CD4-positive, alpha-beta T cell treated with Interleukin-17A for 4 hours (primary cell): Measurements from ENCODE around the gene HOXC9.

Experiments used
- DNase-seq: peaks from one replicate; pipeline ENCODE4 v3.0.0-alpha.2; 2020; ENCODE audit warnings: mixed read lengths

HOXC9 gene

GRCh38 chr12:54000116-54001114 is at the start of gene HOXC9:
Gene HOXC9 (plus strand): TSS chr12:54000161. CDS start chr12:54000189, 28 bp downstream.
- DNase-seq = no peak

GRCh38 chr12:53950437-53950773 is 49.6 kb upstream of the HOXC9 start:
- no peak for DNase-seq

GRCh38 chr12:53950789-53951576 is 49.0 kb upstream of the HOXC9 start:
- DNase-seq = no peak

DNA sequence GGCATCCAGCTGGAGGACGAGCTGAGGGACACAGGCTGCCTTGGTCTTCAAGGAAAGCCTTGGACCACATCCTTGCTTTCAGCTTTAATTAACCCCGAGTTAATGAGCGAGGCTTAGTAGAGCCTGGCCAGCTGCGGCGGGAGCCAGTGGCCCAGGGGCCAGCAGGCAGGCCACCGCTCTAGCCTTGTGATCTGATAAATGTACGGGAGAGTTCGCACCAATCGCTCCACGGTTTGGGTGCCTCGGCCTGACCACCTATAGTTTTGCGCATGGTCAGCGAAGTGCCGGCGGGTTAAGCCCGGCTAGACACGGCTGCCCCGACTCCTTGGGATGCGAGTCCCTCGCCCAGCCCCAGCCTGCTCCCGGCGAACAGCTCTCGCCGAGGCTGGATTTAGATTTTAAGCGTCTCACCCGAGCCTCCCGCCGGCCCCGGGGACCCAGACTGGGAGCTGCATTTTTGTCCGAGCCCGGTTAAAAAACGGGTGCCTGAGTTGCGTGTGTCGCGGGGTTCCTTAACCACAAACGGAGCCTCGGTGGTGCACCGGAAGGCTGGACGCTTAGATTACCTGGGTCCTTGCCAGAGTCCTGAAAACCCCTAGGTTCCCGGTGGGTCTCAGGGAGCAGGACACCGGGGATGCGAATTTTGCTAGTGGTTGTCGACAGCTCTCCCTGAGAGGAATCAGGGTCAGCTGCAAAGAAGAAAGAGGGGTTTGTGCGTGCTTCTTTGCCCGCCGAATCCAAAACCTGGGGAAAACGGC is 48.2 kb upstream of the HOXC9 start:
- no peak for DNase-seq

- DNase-seq = no peak
Measured at GRCh38 chr12:53952335-53952694, 47.6 kb upstream of the HOXC9 start.

DNA sequence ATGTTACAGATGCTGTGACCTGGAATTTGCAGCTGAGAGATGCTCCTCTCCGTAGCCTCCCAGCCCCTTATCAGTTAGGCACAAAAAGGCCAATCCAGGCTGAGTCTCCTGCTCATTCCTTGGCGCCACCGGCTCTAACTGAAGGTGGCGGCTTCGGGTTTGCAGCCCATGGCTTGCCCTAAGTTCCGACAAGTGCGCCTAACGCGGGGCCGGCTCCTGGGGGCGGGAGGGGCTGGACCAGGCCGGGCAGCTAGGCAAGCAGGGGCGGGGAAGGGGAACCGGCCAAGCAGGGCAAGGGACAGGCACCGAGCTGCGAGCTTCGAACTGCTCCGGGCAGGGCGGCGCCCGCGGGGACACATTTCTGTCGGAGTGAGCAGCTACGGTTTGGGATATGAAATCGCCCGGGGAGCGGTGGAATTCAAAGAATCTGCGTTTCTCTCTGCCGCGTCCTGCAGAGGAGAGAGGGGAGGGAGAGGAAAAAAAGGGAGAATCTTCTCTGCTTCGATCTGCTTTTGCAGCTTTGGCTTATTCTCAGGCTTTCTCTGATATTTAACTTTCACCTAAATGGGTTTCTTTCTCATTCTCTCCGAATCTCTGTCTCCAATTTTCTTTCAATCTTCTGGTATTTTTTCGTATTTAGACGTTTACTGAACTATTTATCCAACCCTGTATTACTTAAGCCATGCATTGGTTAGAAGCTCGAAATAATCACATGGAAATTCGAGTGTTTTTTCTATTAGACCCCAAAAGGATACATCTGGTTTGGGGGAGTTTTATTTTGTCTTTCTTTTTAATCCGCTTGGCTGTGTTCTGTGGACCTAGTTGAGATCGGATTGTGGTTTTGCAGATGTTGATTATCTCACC is 46.9 kb upstream of the HOXC9 start:
- no peak for DNase-seq

- DNase-seq = no peak
Measured at GRCh38 chr12:53953831-53954693, 45.9 kb upstream of the HOXC9 start.

GRCh38 chr12:53954694-53955035 is 45.3 kb upstream of the HOXC9 start, which contains the start of gene HOXC12:
Gene HOXC12 (plus strand): TSS chr12:53954903. CDS start chr12:53954930, 27 bp downstream.
- DNase-seq = no peak

GRCh38 chr12:53955036-53955775 is 44.8 kb upstream of the HOXC9 start:
- DNase-seq = no peak

DNA sequence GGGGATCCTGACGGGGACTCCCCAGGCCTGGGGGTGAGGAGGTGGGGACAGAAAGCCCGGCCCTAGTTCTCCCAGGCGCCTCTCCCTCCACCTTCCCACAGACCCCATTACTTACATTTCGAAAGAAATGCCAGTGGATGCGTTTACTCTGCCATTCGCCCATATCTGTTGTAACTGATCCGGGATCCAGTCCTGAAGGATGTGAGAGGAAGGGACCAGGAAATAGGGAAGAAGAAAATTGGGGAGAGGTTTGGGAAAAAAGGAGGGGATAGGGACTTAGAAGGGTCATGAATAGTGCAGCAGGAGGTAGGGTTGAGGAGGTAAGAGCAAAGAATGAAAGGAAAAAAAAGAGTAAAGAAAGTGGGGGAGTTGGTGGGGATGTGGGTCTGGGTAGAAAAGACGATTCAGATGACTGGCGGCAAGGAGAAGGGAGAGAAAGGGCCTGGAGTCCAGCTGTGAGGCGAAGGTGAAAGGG is 44.1 kb upstream of the HOXC9 start:
- no peak for DNase-seq

GRCh38 chr12:53956251-53956887 is 43.6 kb upstream of the HOXC9 start:
- DNase-seq = no peak

- no peak for DNase-seq
Measured at GRCh38 chr12:53956914-53957536, 42.9 kb upstream of the HOXC9 start.

- no peak for DNase-seq
Measured at GRCh38 chr12:53958128-53958527, 41.8 kb upstream of the HOXC9 start.

DNA sequence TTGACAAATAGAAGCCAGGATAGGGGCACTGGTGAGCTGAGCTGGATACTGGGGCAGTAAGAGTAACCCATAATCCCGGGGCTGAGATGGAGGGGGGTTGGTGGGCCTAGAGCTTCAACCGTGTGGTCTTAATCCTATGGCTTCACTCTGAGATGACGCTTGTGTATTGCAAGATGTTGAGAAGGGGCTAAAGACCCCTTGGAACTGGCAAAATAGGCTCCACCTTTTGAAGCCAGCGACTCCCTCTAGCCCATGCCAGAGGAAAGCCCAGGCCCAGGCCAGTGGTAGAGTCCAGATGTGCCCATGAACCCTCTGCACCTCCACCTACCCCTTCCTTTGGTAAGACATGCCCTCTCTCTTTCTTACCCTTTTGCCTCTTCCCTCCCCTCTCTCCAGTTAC is 40.6 kb upstream of the HOXC9 start:
- DNase-seq = no peak

- no peak for DNase-seq
Measured at GRCh38 chr12:53960187-53961024, 39.6 kb upstream of the HOXC9 start.

DNA sequence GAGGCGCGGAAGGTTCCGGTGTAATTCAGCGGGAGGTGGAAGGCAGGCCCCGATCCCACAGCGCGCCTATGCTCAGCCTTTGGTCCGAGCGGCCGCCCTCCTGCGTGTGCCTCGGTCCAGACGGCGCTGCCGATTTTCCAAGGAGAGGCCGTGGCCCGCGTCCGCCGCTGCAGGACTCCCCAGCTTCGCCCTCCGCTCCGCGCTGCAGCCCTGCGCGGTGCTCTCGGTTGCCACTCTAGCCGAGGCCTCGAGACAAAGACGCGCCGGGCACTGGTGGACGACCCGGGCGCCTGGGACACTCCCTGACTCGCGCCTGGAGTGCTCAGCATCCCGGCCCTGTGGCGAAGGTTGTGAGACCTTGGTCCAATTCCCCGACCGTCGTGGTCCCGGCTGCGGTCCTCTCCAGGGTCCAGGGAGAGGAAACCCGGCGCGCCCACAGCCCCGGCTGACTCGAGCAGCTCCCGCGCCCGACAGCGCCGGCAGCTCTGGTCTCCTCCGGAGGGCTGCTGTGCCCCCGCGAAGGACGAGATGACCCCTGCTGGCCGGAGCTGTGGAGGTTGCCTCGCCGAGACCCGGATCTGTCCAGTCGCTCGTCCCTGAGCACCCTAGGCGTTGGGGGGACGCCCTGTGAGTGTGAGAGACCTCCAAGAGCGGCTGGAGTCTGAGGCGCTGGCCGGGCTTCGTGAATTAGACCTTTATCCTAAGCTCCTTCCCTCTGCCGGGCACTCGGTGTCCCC is 38.8 kb upstream of the HOXC9 start:
- DNase-seq = no peak

DNA sequence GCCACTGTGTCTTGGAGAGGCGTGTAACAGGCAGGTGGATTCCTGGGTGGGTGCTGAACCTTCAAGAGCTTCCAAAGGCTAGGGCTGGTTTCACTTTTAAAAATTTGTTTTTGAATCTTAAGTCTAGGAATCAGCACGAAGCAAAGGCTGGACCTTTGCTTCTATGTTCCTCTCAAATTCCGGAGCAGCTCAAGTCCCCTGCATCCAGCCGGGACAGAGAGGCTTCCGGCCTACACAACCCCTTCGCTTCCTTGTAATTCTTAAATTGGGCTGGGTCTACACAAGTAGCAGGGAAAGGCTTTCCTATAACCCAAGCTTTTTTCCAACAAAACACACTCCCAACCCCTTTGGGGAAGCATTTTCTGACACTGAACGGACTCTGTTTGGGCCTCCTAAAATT is 37.0 kb upstream of the HOXC9 start:
- DNase-seq = no peak
